MM.1S (cell line): ENCODE results near the gene CSF2RB.

Experiments used
- EZH2 ChIP-seq: fragments of 300-600 bp; sonication (generic); optimal IDR thresholded peaks from 2 replicates; pipeline ENCODE3; 2017; ENCODE audit warnings: low read depth, mild to moderate bottlenecking, antibody characterized with exemption, low read length, mixed read lengths
- TF ChIP-seq, protein P1 (sequence below): fragments of 300-600 bp; sonication (generic); IDR thresholded peaks from 2 replicates; pipeline ENCODE4 v1.5.1; 2016; ENCODE audit warnings: antibody characterized with exemption, low read length, mixed read lengths

DNA sequence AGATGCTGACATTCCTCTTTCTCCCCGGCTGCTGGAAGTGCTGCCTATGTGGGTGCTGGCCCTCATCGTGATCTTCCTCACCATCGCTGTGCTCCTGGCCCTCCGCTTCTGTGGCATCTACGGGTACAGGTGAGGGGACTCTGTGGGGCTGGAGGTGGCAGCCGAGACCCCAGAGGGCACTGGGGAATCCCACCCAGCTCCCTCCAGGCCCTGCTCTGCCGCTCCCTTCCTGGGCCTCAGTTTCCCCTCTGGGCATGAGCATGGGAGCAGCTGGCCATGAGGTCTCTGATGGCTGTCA, 21.8 kb downstream of the CSF2RB start:
- TF ChIP-seq, protein P1, sequence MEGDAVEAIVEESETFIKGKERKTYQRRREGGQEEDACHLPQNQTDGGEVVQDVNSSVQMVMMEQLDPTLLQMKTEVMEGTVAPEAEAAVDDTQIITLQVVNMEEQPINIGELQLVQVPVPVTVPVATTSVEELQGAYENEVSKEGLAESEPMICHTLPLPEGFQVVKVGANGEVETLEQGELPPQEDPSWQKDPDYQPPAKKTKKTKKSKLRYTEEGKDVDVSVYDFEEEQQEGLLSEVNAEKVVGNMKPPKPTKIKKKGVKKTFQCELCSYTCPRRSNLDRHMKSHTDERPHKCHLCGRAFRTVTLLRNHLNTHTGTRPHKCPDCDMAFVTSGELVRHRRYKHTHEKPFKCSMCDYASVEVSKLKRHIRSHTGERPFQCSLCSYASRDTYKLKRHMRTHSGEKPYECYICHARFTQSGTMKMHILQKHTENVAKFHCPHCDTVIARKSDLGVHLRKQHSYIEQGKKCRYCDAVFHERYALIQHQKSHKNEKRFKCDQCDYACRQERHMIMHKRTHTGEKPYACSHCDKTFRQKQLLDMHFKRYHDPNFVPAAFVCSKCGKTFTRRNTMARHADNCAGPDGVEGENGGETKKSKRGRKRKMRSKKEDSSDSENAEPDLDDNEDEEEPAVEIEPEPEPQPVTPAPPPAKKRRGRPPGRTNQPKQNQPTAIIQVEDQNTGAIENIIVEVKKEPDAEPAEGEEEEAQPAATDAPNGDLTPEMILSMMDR: no peak
- no peak for TF ChIP-seq EZH2
